CD4-positive, alpha-beta memory T cell (primary cell): ENCODE data around the gene MYBBP1A. TPM values are rescaled to one million over a fixed set of nuclear protein-coding genes. Genes with fewer than 3 reads are reported as not detected.
A peak's percentile ranks its signal among the peaks of the same experiment; 100 is the strongest.
"Not testable (repeated sequence)": the region's sequence is repeated elsewhere in the genome, so short reads cannot be mapped to it uniquely, and the experiment has no call there.

Source experiments
- CTCF ChIA-PET: fragments of 350-600 bp; sonication (Branson Sonifier 250); formaldehyde crosslinking; loops from one replicate; lab custom pipeline; 2021; ENCODE audit warnings: inconsistent platforms; ENCODE audit not compliant: partially characterized antibody; lab: Charles Lee
- POLR2A ChIA-PET: fragments of 350-600 bp; sonication (Branson Sonifier 250); formaldehyde crosslinking; loops from one replicate; lab custom pipeline; 2021; ENCODE audit not compliant: partially characterized antibody; lab: Charles Lee
- DNase-seq, 5 donors: peaks; one replicate each; pipeline versions ENCODE4 v3.0.0 to v3.0.0-alpha.2; 2020 to 2022; ENCODE audit warnings: mixed read lengths in 1 of 5
- H3K27ac ChIP-seq: one replicate; pipeline ENCODE4 v1.7.0; 2013; ENCODE audit warnings: low read depth, low read length
- H3K27me3 ChIP-seq: 2 replicates; pipeline ENCODE4 v1.7.0; 2013; ENCODE audit warnings: mild to moderate bottlenecking, low read length, moderate library complexity; ENCODE audit not compliant: insufficient read depth
- H3K36me3 ChIP-seq: 2 replicates; pipeline ENCODE4 v1.7.0; 2013; ENCODE audit warnings: mild to moderate bottlenecking, low read length, moderate library complexity; ENCODE audit not compliant: insufficient read depth
- H3K4me1 ChIP-seq: 2 replicates; pipeline ENCODE4 v1.7.0; 2013; ENCODE audit warnings: mild to moderate bottlenecking, low read length, moderate library complexity; ENCODE audit not compliant: insufficient read depth
- H3K4me3 ChIP-seq, 2 donors: one replicate each; pipeline ENCODE4 v1.7.0; 2013; ENCODE audit warnings: low read length in 2 of 2, mild to moderate bottlenecking in 1 of 2
- H3K9me3 ChIP-seq, 2 donors: one replicate each; pipeline ENCODE4 v1.7.0; 2013; ENCODE audit warnings: low read length in 2 of 2, control low read depth in 1 of 2; ENCODE audit not compliant: control insufficient read depth in 1 of 2
- H3K27ac Mint-ChIP-seq, 7 donors: one replicate each; pipeline ENCODE4 v1.8.0; 2020 to 2021; ENCODE audit warnings: mixed read lengths in 7 of 7, mild to moderate bottlenecking in 6 of 7, inconsistent platforms in 3 of 7, moderate library complexity in 3 of 7
- H3K27me3 Mint-ChIP-seq, 2 donors: one replicate each; pipeline ENCODE4 v1.8.0; 2020 to 2021; ENCODE audit warnings: mixed read lengths in 2 of 2
- H3K36me3 Mint-ChIP-seq, 2 donors: one replicate each; pipeline ENCODE4 v1.8.0; 2020 to 2021; ENCODE audit warnings: mixed read lengths in 2 of 2, inconsistent platforms in 1 of 2, mild to moderate bottlenecking in 1 of 2
- H3K4me1 Mint-ChIP-seq, 4 donors: one replicate each; pipeline ENCODE4 v1.8.0; 2020 to 2021; ENCODE audit warnings: mixed read lengths in 4 of 4, mild to moderate bottlenecking in 1 of 4
- H3K4me3 Mint-ChIP-seq, 8 donors: one replicate each; pipeline ENCODE4 v1.8.0; 2020 to 2021; ENCODE audit warnings: mixed read lengths in 8 of 8, mild to moderate bottlenecking in 7 of 8, moderate library complexity in 6 of 8, inconsistent platforms in 3 of 8
- H3K9me3 Mint-ChIP-seq, 8 donors: one replicate each; pipeline ENCODE4 v1.8.0; 2020 to 2021; ENCODE audit warnings: mixed read lengths in 8 of 8, mild to moderate bottlenecking in 5 of 8, inconsistent platforms in 3 of 8, moderate library complexity in 1 of 8
- intact Hi-C: fragments of 100-400 bp; cut with micrococcal nuclease; formaldehyde crosslinking; loops from one replicate; pipeline ENCODE4 v1.15.1; 2023
- polyA plus RNA-seq, 2 donors: library from polyadenylated mRNA; unstranded; fragments of 300-500 nt; fragmentation: Illumina TruSeq; gene quantifications; one replicate each; pipeline ENCODE4 v1.2.3, GENCODE V29; 2021
- total RNA-seq, 2 experiments: library from RNA; stranded (reverse); gene quantifications; one replicate each; pipeline ENCODE4 v1.2.3, GENCODE V29; 2021

Gene MYBBP1A
- total and polyA plus RNA-seq, 4 experiments from 2014 or later: 12.5 to 74.7 (median 54.3) TPM

- H3K36me3 Mint-ChIP-seq: no peaks in the 10 kb centered on the region
- POLR2A ChIA-PET: interaction anchor here (0.9 kb wide), 1 partner anchor 28 kb away, joined by 4 read pairs; the partner anchor contains the start of gene MYBBP1A
- peaks cover 3% of the 10 kb centered on the region for H3K4me1 ChIP-seq
- peaks cover 10% of the 10 kb centered on the region for H3K27me3 ChIP-seq
- no peak overlapping the region for H3K27ac Mint-ChIP-seq
- no peak for DNase-seq
- intact Hi-C loops: no loop called here
- no peaks in the 10 kb centered on the region for H3K36me3 ChIP-seq
- no peaks in the 10 kb centered on the region for H3K9me3 ChIP-seq
- H3K9me3 Mint-ChIP-seq: no peaks in the 10 kb centered on the region
- H3K4me3 ChIP-seq: no peak overlapping the region
- H3K4me1 Mint-ChIP-seq: peaks cover 1 to 10% (median 4%) of the 10 kb centered on the region in 4 donors
- no peak overlapping the region for H3K27ac ChIP-seq
- H3K4me3 Mint-ChIP-seq: peak overlapping the region in 2 of 8 donors; percentile 43 to 77
- CTCF ChIA-PET: no interaction called here
- peaks cover 27 to 34% of the 10 kb centered on the region in 2 donors for H3K27me3 Mint-ChIP-seq
These were observed 28.0 kb upstream of the MYBBP1A start for GRCh38 chr17:4583206-4583605.

- Histone ChIP-seq H3K4me3 (no peak overlapping the region), H3K9me3 (no peaks in the 10 kb centered on the region), H3K4me1 (peaks cover 3% of the 10 kb centered on the region), H3K27me3 (peaks cover 10% of the 10 kb centered on the region), H3K27ac (no peak overlapping the region), H3K36me3 (no peaks in the 10 kb centered on the region)
- intact Hi-C loops: no loop called here
- peaks cover 27 to 34% of the 10 kb centered on the region in 2 donors for H3K27me3 Mint-ChIP-seq
- DNase-seq: no peak
- H3K4me1 Mint-ChIP-seq: peaks cover 1 to 10% (median 4%) of the 10 kb centered on the region in 4 donors
- POLR2A ChIA-PET: no interaction called here
- H3K4me3 Mint-ChIP-seq: no peak overlapping the region
- no peak overlapping the region for H3K27ac Mint-ChIP-seq
- CTCF ChIA-PET: no interaction called here
- H3K9me3 Mint-ChIP-seq: no peaks in the 10 kb centered on the region
- no peaks in the 10 kb centered on the region for H3K36me3 Mint-ChIP-seq
These were observed 27.5 kb upstream of the MYBBP1A start for GRCh38 chr17:4582691-4583090.

GRCh38 chr17:4582101-4582501 is 26.9 kb upstream of the MYBBP1A start:
- Histone ChIP-seq H3K9me3 (no peaks in the 10 kb centered on the region), H3K4me1 (peaks cover 3% of the 10 kb centered on the region), H3K27ac (no peak overlapping the region), H3K4me3 (no peak overlapping the region), H3K27me3 (peaks cover 10% of the 10 kb centered on the region), H3K36me3 (no peaks in the 10 kb centered on the region)
- intact Hi-C loops: no loop called here
- no peak overlapping the region for H3K27ac Mint-ChIP-seq
- no peaks in the 10 kb centered on the region for H3K36me3 Mint-ChIP-seq
- no peaks in the 10 kb centered on the region for H3K9me3 Mint-ChIP-seq
- H3K4me3 Mint-ChIP-seq: no peak overlapping the region
- H3K27me3 Mint-ChIP-seq: peaks cover 27 to 34% of the 10 kb centered on the region in 2 donors
- peaks cover 1 to 10% (median 4%) of the 10 kb centered on the region in 4 donors for H3K4me1 Mint-ChIP-seq
- DNase-seq: no peak
- ChIA-PET CTCF (no interaction called here), POLR2A (no interaction called here)

GRCh38 chr17:4580291-4580690 is 25.1 kb upstream of the MYBBP1A start:
- DNase-seq: no peak
- Mint-ChIP-seq H3K4me3 (no peak overlapping the region), H3K36me3 (no peaks in the 10 kb centered on the region), H3K27me3 (peaks cover 20 to 21% of the 10 kb centered on the region in 2 donors), H3K9me3 (no peaks in the 10 kb centered on the region), H3K27ac (no peak overlapping the region), H3K4me1 (peaks cover 1 to 10% (median 3%) of the 10 kb centered on the region in 4 donors)
- POLR2A ChIA-PET: no interaction called here
- CTCF ChIA-PET: interaction anchor here (1.2 kb wide), 1 partner anchor 13 kb away, joined by 4 read pairs; no protein-coding TSS in a partner anchor
- H3K27ac ChIP-seq: no peak overlapping the region
- H3K4me1 ChIP-seq: peaks cover 3% of the 10 kb centered on the region
- no peaks in the 10 kb centered on the region for H3K9me3 ChIP-seq
- intact Hi-C loops: no loop called here
- peaks cover 10% of the 10 kb centered on the region for H3K27me3 ChIP-seq
- no peaks in the 10 kb centered on the region for H3K36me3 ChIP-seq
- no peak overlapping the region for H3K4me3 ChIP-seq

GRCh38 chr17:4579678-4580077 is 24.5 kb upstream of the MYBBP1A start:
- Mint-ChIP-seq H3K27me3 (peaks cover 17 to 18% of the 10 kb centered on the region in 2 donors), H3K36me3 (no peaks in the 10 kb centered on the region), H3K9me3 (no peaks in the 10 kb centered on the region), H3K27ac (no peak overlapping the region), H3K4me1 (peaks cover 0 to 10% (median 2%) of the 10 kb centered on the region in 4 donors), H3K4me3 (no peak overlapping the region)
- no peak for DNase-seq
- Histone ChIP-seq H3K36me3 (no peaks in the 10 kb centered on the region), H3K9me3 (no peaks in the 10 kb centered on the region), H3K4me1 (peaks cover 3% of the 10 kb centered on the region), H3K27me3 (peaks cover 10% of the 10 kb centered on the region), H3K4me3 (no peak overlapping the region), H3K27ac (no peak overlapping the region)
- intact Hi-C loops: no loop called here
- ChIA-PET CTCF (interaction anchor here (1.2 kb wide), 1 partner anchor 13 kb away, joined by 4 read pairs; no protein-coding TSS in a partner anchor), POLR2A (no interaction called here)

- DNase-seq, H3K27ac Mint-ChIP-seq, H3K36me3 ChIP-seq, POLR2A ChIA-PET, H3K27me3 ChIP-seq, H3K27ac ChIP-seq, intact Hi-C loops, H3K4me1 ChIP-seq, H3K36me3 Mint-ChIP-seq, H3K4me3 Mint-ChIP-seq, H3K4me3 ChIP-seq, H3K9me3 ChIP-seq, H3K9me3 Mint-ChIP-seq: not testable (repeated sequence)
- Mint-ChIP-seq H3K27me3 (peaks cover 13% of the 10 kb centered on the region in 2 donors), H3K4me1 (peaks cover 6 to 12% (median 8%) of the 10 kb centered on the region in 4 donors)
- CTCF ChIA-PET: interaction anchor here (1.1 kb wide), 1 partner anchor 13 kb away, joined by 3 read pairs; no protein-coding TSS in a partner anchor
These were observed 23.2 kb upstream of the MYBBP1A start for GRCh38 chr17:4578349-4578748.

GRCh38 chr17:4577386-4577993 is 22.3 kb upstream of the MYBBP1A start:
- H3K9me3 Mint-ChIP-seq: no peaks in the 10 kb centered on the region
- no peak for DNase-seq
- no peaks in the 10 kb centered on the region for H3K27me3 ChIP-seq
- no peaks in the 10 kb centered on the region for H3K9me3 ChIP-seq
- no peaks in the 10 kb centered on the region for H3K36me3 Mint-ChIP-seq
- CTCF ChIA-PET: interaction anchor here (1.1 to 1.2 kb wide), 3 partner anchors 11 to 49 kb away, joined by 3 to 5 read pairs (median 3); no protein-coding TSS in a partner anchor
- no peak overlapping the region for H3K4me3 ChIP-seq
- POLR2A ChIA-PET: no interaction called here
- H3K36me3 ChIP-seq: no peaks in the 10 kb centered on the region
- intact Hi-C loops: no loop called here
- H3K27me3 Mint-ChIP-seq: peaks cover 4 to 6% of the 10 kb centered on the region in 2 donors
- peaks cover 8% of the 10 kb centered on the region for H3K4me1 ChIP-seq
- no peak overlapping the region for H3K27ac Mint-ChIP-seq
- no peak overlapping the region for H3K27ac ChIP-seq
- H3K4me1 Mint-ChIP-seq: peaks cover 8 to 15% (median 12%) of the 10 kb centered on the region in 4 donors
- no peak overlapping the region for H3K4me3 Mint-ChIP-seq
